ENCODE measurements around the gene KRT81.
"Not testable (repeated sequence)": the region's sequence is repeated elsewhere in the genome, so short reads cannot be mapped to it uniquely, and the experiment has no call there.

KRT81 gene

DNA sequence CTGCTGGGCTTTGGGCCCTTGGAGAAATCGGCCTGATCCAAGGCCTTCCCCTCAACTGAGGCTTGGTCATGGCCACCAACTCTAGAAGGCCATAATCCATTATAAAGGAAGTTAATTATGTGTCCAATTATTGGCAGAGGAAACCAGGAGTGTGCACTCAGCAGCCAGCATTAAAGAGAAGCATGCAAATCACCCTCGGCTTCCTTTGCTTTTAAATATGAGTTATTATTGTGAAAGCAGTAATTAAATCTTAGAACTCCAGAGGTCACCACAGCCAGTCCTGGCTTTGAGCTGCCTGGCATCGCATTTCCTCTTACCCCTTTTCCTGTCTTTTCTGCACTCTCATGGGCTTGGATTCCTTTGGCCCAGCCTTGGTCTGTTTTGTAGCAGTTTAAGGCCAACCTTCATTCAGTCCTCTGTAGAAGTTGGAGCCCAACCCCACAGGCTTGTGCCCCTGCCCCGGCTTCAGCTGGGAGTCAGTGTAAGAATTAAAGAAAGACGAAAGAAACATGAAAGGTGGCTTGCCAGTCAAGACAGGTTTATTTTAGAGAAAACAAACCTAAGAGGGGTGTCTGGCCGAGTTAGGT is 31.6 kb downstream of the KRT81 start:
- no peaks in the 10 kb centered on the region for H3K36me3 Mint-ChIP-seq (ENCODE audit: low read depth)
- H3K27ac Mint-ChIP-seq: peak overlapping the region in 2 of 3 experiments; percentile 18 to 60
- peaks cover 77% of the 10 kb centered on the region for H3K27me3 Mint-ChIP-seq (ENCODE audit: low read depth)
- peaks cover 35% of the 10 kb centered on the region for H3K4me1 Mint-ChIP-seq
- H3K9me3 Mint-ChIP-seq: peaks cover 9% of the 10 kb centered on the region
- peak overlapping the region in 1 of 3 experiments; percentile 25 for H3K4me3 Mint-ChIP-seq
- TF ChIP-seq, protein P1, sequence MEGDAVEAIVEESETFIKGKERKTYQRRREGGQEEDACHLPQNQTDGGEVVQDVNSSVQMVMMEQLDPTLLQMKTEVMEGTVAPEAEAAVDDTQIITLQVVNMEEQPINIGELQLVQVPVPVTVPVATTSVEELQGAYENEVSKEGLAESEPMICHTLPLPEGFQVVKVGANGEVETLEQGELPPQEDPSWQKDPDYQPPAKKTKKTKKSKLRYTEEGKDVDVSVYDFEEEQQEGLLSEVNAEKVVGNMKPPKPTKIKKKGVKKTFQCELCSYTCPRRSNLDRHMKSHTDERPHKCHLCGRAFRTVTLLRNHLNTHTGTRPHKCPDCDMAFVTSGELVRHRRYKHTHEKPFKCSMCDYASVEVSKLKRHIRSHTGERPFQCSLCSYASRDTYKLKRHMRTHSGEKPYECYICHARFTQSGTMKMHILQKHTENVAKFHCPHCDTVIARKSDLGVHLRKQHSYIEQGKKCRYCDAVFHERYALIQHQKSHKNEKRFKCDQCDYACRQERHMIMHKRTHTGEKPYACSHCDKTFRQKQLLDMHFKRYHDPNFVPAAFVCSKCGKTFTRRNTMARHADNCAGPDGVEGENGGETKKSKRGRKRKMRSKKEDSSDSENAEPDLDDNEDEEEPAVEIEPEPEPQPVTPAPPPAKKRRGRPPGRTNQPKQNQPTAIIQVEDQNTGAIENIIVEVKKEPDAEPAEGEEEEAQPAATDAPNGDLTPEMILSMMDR (IDR thresholded peaks at IDR 0.05; ENCODE audit: unreplicated experiment in 3 of 3): no peak

DNA sequence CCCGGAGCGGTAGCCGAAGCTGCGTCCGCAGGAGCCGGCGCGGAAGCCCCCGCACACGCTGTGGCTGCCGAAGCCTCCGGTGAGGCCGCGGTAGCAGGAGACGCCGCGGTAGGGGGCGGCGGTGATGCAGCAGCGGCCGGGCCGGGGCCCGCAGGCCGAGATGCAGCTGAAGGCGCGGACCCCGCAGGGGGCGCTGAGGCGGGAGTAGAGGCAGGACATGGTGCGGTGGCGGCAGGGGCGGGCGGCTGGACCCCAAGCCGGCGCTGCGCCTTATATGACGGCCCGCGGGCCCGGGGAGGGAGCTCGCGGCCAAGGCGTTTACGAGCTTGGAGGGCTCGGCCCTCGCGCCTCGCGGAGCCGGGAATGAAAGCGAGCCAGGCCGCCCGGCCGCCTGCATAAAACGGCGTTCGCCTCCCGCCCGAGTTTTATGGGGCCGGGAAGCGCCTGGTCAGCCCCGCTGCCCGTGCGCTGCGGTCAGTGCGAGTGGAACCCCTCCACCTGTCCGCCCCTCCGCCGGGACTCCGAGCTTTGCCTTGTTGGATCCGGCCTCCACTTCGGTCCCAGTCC is 32.9 kb downstream of the KRT81 start:
- Mint-ChIP-seq H3K27ac (no peak overlapping the region), H3K4me3 (no peak overlapping the region), H3K36me3 (ENCODE audit: low read depth) (no peaks in the 10 kb centered on the region), H3K4me1 (peaks cover 26% of the 10 kb centered on the region), H3K9me3 (peaks cover 9% of the 10 kb centered on the region), H3K27me3 (ENCODE audit: low read depth) (peaks cover 81% of the 10 kb centered on the region)
- TF ChIP-seq, protein P1 (IDR thresholded peaks at IDR 0.05; ENCODE audit: unreplicated experiment in 3 of 3): peak in 2 of 3 experiments; percentile 15 to 32

DNA sequence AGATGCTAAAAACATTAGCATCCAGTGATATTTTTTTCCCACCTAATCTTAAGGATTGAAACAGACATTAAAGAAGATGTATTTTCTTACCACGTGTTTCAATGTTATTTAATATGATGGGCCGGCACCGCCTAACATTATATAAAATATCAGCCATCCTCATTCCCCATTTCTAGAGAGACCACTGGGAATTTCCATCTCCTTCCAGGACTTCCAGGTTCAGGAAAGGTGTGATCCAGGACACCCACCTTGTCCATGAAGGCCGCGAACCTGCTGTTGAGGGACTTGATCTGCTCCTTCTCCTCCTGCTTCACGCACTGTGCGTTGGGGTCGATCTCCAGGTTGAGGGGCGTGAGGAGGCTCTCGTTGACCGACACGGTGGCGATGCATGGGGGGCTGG is 33.4 kb downstream of the KRT81 start:
- H3K4me1 Mint-ChIP-seq: peaks cover 26% of the 10 kb centered on the region
- not testable (repeated sequence) for H3K27ac Mint-ChIP-seq; H3K4me3 Mint-ChIP-seq; H3K36me3 Mint-ChIP-seq (ENCODE audit: low read depth); H3K9me3 Mint-ChIP-seq
- peaks cover 86% of the 10 kb centered on the region for H3K27me3 Mint-ChIP-seq (ENCODE audit: low read depth)

DNA sequence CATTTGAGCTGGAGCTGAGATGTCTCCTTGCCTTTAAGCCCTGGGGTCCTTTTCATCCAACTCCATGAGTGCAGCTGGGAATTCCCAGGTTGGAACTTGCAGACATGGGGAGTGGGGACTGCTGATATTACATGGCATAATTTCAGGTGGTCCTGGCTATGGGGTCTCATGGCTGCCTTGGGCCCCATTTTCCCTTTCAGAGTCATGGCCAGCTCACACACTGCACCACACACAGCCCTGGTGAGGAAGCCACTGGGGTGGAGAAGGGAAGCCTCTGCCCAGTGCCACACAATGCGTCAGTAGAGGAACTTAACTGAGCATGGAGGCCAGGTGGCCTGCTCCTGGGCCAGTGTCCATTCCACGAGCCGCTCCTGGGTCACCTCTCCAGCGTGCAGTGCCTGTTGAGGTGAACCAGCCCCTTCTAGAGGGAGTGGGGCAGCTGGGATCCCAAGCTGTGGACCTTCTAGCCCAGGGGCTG is 34.2 kb downstream of the KRT81 start:
- Mint-ChIP-seq H3K27ac (no peak overlapping the region), H3K36me3 (ENCODE audit: low read depth) (no peaks in the 10 kb centered on the region), H3K27me3 (ENCODE audit: low read depth) (peaks cover 92% of the 10 kb centered on the region), H3K4me3 (no peak overlapping the region), H3K4me1 (peaks cover 26% of the 10 kb centered on the region), H3K9me3 (peaks cover 9% of the 10 kb centered on the region)
- TF ChIP-seq, protein P1 (IDR thresholded peaks at IDR 0.05; ENCODE audit: unreplicated experiment in 3 of 3): no peak

DNA sequence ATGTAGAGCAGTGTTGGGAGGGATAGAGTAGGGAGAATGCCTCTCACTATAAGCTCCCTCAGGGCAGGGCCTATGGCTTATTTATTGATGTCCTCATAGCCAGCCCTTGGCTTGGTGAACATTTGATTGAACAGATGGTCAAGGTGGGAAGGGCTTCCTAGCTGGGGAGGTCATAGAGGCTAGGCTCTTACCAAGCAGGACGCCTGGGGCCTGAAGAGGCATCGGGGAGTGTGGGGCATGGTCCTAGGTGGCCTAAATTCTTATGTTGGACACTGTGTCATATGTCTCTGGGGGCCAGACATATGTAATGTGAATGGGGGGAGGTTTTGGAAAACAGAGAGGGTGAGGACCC is 34.8 kb downstream of the KRT81 start:
- H3K27me3 Mint-ChIP-seq (ENCODE audit: low read depth): peaks cover 95% of the 10 kb centered on the region
- peaks cover 23% of the 10 kb centered on the region for H3K4me1 Mint-ChIP-seq
- peaks cover 7% of the 10 kb centered on the region for H3K9me3 Mint-ChIP-seq

DNA sequence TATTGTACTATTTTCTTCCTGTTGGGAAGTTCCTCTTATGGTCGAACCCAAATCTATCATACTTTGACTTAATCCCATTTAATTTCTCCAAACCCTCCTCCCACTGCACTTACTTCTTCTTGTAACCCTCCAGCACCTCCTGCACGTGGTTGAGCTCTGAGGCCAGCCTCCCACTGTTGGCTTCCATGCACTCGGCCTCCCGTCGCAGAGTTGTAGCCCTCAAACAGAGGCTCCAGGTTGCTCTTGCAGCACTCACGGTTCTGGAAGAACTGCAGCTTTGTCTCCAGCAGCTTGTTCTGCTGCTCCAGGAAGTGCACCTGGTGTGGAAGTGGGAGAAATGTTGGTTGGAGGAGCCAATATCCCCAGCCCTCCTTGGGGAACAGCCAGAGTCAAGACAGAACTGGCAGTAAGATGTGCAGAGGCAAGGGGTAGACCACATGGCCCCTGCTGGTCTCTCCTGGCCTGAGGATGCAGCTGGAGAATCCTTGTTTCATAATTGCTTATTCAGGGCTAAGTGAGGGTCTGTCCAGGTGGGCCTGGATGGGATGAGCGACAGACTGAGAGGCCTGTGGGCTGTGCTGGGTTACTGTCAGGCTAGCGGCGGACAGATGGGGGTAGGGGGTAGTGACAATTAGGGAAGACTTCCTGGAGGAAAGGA is 35.3 kb downstream of the KRT81 start:
- no peak overlapping the region for H3K4me3 Mint-ChIP-seq
- H3K4me1 Mint-ChIP-seq: peaks cover 18% of the 10 kb centered on the region
- H3K27me3 Mint-ChIP-seq (ENCODE audit: low read depth): peaks cover 95% of the 10 kb centered on the region
- H3K9me3 Mint-ChIP-seq: peaks cover 2% of the 10 kb centered on the region
- TF ChIP-seq, protein P1 (IDR thresholded peaks at IDR 0.05; ENCODE audit: unreplicated experiment in 3 of 3): no peak
- no peaks in the 10 kb centered on the region for H3K36me3 Mint-ChIP-seq (ENCODE audit: low read depth)
- H3K27ac Mint-ChIP-seq: no peak overlapping the region

More for the DNA sequence above, 34.8 kb downstream of the KRT81 start:
- no peak overlapping the region for H3K4me3 Mint-ChIP-seq
- TF ChIP-seq, protein P1 (IDR thresholded peaks at IDR 0.05; ENCODE audit: unreplicated experiment in 3 of 3): no peak
- no peak overlapping the region for H3K27ac Mint-ChIP-seq
- H3K36me3 Mint-ChIP-seq (ENCODE audit: low read depth): no peaks in the 10 kb centered on the region

Data from nephron (organoid).